Measurements from ENCODE around the gene COX5A.

DNA sequence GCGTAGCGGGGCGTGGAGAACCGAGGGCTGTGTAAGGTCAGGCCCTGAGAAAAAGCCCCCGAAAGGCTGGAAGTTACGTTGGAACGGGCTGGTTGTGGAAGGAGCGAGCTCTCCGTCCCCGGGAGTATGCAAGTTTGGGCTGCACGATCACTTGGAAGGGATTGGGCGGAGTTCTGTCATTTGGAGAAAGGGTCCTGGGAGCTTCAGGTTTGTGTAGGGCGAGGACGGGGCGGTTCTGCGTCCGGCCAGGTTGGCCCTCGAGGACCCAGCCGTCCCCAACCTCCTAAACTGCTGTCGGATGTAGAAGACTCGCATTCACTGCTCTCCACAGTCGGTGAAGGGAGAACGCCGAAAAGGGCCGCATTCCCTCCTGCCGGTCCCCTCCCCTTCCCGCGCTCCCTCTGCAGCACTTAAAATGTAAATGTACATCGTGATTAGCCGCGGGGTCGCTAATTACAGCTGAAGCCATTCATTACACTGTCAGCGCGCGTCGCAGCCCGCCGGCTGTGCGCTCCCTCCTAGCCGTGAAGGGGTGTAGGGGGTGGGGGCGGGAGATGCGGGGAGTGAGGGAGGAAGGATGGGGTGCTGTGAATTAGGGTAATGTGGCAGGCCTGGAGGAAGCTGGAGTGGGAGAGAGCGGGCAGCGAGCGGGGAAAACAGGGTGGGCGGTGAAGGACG, 21.2 kb upstream of the COX5A start:
- TF ChIP-seq, protein P1, sequence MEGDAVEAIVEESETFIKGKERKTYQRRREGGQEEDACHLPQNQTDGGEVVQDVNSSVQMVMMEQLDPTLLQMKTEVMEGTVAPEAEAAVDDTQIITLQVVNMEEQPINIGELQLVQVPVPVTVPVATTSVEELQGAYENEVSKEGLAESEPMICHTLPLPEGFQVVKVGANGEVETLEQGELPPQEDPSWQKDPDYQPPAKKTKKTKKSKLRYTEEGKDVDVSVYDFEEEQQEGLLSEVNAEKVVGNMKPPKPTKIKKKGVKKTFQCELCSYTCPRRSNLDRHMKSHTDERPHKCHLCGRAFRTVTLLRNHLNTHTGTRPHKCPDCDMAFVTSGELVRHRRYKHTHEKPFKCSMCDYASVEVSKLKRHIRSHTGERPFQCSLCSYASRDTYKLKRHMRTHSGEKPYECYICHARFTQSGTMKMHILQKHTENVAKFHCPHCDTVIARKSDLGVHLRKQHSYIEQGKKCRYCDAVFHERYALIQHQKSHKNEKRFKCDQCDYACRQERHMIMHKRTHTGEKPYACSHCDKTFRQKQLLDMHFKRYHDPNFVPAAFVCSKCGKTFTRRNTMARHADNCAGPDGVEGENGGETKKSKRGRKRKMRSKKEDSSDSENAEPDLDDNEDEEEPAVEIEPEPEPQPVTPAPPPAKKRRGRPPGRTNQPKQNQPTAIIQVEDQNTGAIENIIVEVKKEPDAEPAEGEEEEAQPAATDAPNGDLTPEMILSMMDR (IDR thresholded peaks at IDR 0.05) = no peak
- TF ChIP-seq POLR2A (IDR thresholded peaks at IDR 0.05) = no peak
